HG03280 (cell line): ENCODE measurements around the gene HSPA12B.

Experiments
- ATAC-seq: cut with Tn5 transposase; IDR thresholded peaks from one replicate; pipeline ENCODE4 v1.9.1; 2021; ENCODE audit warnings: mild to moderate bottlenecking, moderate library complexity; ENCODE audit not compliant: unreplicated experiment

Gene HSPA12B

DNA sequence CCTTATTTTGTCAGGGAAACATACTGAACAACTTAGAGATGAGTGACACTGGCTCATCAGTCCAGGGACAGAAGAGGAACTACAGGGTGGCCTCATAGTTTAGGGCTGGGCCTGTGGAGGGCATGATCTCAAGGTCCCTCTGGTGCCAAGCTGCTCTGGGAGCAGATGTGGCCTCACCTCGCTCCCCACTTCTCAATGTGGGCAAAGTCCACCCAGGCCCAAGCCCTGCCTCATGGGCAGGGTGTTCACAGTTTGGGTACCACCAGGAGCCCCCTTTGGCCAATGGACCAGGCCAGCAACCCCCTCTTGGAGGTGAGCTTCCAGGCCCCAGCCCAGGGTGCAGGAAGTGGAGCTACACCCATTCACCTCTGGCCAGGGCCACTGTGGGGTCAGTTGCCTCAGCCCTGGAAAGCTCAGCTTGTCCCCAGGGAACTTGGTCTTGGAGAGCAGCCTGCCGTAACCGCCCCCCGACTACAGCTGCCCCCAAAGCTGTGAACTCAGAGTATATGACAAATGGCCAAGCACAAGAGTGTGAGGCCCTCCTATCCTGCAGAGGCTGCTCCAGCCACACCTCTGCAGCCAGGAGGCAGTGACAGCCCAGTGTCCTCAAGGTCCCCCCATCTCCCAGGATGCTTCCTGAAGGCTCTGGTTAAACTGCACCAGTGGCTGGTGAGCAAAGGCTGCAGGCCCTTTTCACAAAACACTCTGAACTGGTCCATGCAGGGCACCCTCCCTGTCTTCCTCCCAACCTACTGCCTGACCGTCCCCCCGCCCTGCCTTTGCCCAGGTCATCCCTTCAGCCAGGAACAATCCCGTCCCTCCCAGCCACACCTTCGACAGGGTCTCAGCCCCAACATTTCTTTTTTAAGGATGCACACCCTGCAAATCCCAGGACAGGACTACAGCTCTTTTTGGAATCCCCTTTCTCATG lies 31.5 kb downstream of the HSPA12B start:
- ATAC-seq = no peak

DNA sequence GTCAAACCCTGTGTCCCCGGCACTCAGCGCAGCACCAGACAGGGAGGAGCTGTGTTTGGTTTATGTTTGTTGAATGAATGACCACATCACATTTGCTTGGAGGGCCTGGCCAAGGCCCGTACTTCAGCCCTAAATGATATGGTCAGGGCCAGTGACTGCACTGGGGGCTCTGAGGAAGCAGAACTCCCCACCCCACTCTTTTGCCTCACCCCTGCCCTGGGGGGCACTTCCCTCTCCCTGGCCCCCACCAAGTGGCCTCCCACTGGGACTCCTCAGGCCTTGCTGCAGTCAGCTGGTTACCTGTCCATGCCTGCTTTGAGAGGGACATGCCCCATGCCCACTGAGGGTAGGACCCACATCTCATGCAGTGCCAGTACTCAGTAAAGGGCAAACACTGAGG lies 32.2 kb downstream of the HSPA12B start:
- ATAC-seq = no peak

DNA sequence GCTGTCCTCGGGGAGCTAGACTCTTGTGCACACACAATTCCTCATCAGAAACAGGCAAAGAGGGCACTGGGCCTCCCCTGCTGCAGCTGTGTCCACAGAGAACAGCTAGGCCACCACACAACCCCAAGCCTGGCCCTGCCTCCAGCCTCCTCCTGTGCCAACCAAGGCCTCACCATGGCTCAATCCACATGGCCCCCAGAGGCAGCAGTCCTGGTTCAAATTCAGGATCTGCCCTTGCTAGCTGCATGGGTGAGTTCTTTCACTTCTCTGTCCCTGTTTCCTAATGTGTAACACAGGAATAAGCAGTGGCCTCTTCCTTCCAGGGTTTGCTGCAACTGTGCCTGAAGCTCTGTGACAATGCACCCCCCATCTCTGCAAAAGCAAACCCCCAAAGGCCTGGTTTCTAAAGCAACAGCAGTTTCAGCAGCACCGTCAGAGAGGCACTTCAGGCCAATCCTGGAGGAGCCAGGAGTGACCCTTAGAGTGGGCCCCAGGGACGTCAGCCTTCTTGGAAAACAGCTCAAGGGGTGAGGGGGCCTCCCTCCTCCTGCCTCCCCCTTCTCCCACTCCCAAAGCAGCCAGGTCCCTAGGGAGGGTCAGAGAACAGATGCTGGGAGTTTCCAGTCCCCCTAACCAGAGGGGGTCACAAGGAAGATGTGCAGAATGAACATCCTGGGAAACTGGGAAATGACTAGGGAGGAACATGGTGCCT lies 32.8 kb downstream of the HSPA12B start:
- no peak for ATAC-seq

DNA sequence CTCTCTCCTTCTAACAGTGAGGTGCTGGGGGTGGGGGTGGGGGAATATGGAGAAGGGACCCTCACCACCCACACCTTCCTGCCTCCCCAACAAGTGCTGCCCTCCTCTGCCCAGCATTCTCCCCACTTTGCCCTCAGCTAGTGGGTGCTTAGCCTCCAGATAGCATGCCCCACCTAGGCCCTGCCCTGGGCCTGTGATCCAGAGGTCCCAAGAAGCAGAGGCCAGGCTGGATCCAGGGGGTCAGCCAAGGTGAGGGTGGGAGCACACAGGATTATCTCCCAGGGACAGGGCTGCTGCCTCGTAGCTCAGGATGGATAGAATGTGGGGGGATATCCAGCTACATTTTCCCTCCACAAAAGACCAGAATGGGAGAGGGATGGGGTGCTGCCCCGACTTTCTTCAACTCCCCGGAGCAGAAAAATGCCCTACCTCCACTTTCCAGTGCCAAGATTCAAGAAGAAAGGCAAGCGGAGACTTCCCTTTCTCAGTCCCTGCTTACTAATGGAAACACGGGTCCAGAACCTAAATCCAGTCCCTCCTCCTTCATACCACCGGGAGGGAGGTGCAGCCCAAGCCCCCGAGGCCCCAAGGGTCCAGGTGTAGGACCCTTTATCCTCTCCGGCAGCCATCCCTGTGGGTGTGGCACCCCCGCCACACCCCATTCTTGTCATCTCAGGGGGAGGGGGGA lies 34.1 kb downstream of the HSPA12B start:
- no peak for ATAC-seq

DNA sequence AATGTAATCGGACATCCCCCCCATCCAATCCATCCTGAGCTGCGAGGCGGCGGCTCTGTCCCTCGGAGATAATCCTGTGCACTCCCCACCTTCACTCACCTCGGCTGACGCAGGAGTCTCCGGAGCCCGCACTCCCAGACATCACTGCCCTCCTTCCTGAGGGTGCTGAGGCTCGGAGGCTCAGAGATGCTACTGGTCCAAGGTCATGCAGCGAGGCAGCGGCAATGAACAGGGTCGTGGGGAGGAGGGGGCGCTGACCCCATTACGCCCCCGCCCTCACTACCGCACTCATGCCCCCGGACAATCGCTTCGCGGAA lies 34.6 kb downstream of the HSPA12B start:
- no peak for ATAC-seq

DNA sequence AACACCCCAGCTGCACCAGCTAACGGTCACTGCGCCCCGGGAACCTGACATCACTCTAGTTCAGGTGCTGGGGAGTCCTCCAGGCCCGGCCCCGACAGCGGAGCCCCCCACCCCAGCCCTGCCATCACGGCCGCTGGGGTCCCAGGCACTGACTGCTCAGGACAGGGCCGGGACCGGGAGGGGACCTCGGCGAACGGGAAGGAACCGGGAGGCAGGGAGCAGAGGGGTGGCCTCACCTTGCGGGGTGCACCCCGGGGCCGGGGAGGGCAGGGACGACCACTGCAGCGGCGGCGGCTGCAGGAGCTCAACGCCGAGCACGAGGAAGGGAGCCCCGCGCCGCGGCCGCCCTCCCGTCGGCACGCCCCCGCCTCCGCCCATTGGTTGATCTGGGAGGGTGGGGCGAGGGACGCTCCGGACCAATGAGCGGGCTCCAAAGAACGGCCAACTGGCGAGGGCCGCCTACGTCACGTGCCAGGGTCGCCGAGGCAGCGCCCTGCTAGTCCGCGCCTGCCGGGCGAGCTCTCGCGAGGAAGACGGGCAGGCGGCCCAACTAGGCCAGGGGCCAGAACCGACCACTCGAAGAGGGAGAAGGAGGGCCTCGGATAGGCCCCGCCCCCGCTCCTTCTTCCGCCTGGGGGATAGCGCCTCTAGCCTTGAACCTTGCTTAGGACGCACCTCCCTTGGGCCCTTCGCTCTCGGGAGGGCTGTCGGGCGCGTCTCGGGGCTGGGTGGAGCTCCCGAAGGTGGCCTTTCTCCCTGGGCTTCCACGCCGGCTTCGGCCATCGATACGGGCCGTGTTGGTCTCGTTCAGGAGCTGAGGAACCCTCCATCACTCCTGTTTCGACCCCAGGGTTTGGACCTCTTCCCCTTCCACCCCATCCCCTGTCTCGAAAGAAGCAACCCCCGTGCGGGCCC lies 35.2 kb downstream of the HSPA12B start, which contains the start of gene ADISSP:
TSS of gene ADISSP (minus strand) at position 327 of the 915 bp plus-strand sequence. CDS start 7,653 bp downstream, outside the sequence.
- peak; percentile 94 for ATAC-seq

DNA sequence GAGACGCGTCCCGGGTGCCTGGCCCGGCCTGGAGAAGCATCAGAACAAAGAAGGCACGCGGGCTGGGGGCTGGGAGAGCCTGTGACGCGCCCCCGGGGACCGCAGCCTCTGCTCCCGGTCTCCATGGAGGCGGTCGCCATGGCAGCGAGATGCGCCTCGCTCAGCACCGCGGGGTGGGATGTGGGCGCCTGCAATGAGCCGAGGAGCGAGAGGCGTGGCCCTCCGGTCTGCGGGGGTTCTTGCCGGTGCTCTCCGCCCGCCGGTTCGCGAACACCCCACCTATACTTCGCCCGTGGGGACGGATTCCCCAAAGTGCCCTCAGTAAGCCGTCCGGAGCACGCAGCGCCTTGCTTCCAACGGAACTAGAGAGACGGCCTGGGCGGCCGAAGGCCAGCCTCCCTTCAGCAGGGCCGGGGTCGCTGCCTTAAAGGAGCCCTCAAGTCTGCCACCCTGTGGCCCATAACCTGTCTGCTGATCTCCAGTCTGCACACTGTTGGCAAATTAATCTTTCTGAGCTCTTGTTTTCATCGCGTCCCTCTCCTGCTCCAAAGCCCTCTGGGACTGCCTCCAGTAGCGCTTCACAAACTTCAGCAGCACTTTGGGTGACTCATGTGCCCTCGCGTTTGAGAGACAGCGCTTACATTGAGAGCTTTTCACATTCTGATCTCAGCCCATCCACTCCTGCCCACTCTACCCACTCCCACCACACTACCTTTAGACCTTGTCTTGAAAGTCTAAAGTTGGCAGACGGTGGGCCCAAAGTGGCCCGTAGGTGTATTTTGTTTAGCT lies 36.1 kb downstream of the HSPA12B start:
- ATAC-seq = peak; percentile 31

DNA sequence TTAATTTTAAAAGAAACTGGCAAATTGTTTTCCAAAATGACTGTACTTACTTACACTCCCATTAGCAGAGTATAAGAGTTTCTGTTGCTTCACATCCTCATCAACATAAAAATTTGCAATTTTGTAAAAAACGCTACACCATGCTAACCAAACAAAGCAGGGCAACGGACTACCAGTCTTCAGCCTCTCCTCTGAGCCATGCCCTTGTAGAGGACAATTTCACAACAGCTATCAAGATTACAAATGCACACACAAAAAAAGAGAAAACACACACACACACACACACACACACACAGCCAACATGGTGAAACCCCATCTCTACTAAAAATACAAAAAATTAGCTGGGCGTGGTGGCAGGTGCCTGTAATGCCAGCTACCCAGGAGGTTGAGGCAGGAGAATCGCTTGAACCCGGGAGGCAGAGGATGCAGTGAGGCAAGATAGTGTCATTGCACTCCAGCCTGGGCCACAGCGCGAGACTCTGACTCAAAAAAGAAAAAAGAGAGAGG lies 39.1 kb downstream of the HSPA12B start:
- no peak for ATAC-seq

DNA sequence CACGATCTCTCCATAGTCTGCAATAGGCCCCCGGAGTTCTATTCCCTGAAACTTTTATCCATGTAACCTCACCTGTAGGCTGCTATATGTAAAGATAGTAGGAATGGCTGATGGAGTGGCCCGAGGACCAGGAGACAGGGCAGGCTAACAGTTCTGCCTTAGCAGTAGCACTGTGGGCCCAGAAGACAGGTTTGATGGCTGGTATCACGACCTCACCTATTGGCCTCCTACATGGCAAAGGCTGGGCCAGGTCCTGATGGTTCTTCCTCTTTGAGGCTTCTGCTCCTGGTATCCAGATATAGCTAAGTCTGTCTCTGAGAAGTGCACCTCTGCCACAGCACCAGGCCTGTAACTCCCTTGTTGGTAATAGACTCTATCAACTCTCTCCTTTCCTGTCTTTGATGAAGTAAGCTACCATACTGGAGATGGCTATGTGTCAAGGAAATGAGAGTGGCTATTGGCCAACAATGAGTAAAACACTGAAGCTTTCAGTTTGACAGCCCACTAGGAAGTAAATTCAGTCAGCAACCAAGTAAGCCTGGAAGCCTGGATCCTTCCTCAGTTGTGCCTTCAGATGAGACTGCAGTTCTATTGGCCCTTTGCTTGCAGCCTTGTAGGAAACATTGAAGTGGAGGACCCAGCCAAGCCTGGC lies 43.1 kb downstream of the HSPA12B start:
- ATAC-seq = no peak

DNA sequence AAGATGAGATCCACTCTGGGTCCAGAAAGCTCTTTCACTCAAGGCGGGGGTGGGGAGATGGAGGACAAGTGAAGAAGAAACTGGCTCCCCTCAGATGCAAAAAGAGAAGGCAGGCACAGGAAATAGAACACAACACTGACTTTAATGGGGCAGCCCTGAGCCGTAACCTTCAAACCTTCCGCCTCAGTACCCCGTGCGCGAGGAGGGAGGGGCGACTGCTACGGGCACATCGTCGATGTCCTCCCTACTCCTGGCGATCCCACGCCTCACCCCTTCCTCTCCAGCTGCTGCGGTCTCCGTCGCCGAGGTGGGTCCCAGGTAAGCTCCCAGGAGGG lies 44.9 kb downstream of the HSPA12B start:
- no peak for ATAC-seq

DNA sequence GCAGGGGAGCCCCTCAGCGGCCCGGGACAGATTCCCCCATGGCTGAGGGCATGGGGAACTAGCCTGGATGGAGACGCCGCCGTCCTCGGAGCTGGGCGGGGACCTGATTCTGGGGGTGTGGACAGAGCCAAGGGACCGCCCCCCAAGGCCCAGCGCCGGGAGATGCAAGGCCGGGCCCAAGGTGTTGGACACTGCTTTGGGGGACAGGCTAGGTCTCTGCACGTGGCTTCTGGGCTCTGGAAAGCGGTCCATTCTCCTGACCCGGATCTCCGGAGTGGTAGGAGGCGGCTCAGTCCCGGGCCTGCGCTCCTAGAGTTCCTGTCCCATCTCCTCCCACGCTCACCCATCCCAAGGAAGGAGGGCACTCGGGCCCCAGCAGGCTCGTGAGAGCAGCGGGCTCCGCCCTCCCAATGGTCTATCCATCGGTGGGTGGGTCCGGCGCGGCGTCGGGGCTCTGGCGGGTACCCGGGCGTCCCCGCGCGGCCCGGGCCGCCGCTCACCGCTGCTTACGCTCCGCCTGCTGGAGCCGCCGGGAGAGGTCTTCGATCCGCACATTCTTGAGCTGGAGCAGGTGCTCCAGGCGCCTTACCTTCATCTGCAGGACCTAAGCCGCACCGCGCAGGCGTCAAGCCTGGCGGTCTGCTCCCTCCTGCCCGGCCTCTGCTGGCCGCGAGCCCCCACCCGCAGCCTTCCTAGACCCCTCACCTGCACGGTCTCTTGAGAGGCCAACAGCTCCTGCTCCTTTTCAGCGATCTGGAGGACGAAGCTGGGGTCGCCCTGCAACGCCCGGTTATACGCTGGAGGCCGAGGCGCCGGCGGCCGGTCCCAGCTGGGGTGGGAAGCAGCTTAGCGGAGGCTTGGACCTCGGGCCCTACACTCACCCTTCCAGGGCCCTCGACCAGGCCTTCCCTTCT lies 45.5 kb downstream of the HSPA12B start:
- ATAC-seq = no peak

DNA sequence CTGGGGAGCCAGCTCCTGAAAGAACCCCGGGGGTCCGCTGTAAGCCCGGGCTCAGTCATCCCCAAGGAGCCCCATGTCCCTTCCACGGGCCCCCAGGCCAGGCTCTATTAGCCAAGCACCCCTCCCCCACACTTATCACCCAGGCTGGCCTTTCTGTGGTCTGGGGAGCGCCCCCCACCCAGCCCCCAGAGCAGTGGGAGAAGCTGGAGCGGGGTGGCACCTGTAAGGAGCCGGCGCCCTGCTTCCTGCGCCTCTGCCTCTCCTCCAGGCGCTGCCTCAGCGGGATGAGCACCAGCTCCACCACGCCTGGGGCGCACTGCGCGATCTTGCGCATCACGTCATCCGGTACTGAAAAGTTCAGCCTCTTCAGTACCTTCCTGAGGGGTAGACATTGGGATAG lies 46.5 kb downstream of the HSPA12B start:
- no peak for ATAC-seq

DNA sequence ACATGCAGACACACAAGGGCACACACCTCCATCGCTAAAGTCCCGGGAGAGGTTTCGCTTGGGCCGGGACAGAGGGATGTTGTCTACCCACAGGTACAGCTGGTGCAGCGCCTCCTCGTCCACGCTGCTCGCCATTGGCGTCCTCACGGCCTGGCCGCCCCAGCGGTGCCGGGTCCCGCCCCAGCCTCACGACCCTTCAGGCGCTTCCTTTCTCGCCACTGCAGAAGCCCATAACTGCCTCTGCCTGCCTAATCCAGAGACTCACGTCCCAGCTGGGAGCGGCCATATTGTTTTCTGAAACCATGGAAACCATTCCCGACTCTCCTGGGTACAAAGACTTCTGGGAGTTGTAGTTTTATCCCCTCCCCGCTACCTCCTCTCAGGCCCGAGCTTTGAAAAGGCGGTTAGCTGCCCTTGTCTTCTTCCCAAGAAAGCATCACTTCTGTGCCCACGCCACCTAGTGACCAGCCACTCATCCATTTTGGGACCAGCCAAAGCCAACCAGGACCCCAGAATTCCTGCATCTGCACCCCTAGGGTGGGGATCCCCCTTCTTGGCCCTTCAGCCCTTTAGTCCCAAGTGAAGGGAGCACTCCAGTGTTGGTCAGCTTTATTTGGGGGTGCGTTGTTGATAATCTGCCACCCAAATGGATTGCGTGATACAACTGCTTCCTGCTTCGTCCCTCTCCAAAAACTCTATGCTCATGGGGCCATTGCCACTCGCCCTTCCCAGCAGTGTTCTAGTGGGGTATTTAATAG lies 48.8 kb downstream of the HSPA12B start, which contains the start of gene SPEF1:
TSS of gene SPEF1 (minus strand) at position 296 of the 758 bp plus-strand sequence. CDS start at position 135, 161 bp downstream.
- peak; percentile 60 for ATAC-seq

DNA sequence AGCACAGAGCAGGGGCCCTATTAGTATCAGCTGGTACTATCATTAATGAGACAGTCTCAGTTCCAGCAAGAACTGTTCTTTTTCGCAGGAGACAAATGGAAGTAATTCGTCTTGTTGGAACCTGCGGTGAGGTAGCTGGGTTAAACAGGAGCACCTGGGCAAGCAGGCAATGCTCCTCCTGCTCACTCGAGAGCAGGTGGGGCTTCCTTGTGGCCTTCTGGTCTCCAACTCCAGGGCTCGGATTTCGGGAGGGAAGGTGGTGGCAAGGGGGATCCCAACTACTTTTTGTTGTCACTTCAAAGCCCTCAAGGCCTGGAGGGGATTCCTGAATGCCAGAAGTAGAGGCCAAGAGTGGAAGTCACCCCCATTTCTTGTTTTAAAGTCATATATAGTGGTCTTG lies 50.1 kb downstream of the HSPA12B start:
- no peak for ATAC-seq

DNA sequence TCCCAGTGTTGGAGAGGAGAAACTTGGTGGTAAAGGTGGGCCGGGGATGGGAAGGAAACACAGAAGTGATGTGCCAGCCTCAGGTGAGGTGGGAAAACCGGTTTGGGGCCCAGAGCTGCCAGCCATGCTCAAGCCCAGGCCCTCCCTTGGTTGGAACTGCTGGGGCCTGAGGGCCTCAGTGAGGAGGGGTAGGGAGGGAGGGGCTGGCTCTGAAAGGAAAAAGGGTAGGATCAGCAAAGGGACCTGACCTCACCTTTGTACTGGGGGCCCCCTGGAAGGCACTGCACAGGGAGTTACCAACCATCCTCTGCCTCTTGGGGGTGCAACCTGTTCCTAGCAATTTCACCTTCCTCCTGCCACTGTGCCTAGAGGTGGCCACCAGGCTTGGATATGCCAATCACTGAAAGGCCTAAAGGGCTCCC lies 50.6 kb downstream of the HSPA12B start:
- ATAC-seq = no peak

DNA sequence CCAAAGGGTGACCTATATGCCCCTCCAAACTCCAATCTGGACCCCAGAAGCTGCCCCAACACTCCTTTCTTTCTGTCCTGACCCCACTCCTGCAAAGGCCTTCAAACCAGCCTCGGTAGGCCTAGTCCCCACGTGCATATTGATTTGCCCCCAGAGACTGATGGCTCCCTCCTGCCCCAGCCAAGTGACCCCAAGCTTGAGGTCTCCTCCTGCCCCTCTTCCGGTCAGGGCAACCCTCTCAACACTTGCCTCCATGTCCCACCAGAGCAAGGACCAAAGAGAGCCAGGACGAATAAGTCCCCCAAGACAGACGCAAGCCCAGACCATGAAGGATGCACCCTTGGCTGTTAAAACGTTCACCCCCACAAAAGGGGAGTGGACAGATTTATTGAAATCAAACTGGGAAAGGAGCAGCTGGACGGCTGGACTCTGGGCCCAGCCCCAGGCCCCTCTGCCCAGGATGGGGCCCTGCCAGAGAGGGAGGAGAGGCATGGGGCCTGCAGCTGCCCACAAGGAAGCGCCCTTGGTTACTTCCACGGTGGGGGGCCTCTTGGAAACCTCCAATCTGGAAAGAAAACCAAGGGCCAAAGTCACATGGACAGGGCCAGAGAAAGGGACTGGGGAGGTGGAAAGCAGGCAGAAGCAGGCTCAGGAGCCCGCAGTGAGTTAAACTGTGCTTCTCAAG lies 51.2 kb downstream of the HSPA12B start:
- no peak for ATAC-seq
